K562 (cell line): Measurements from ENCODE around the gene FES. TPM values are rescaled to one million over a fixed set of nuclear protein-coding genes. Genes with fewer than 3 reads are reported as not detected.

Source experiments
- ATF6 ChIP-seq: sonication (generic); formaldehyde crosslinking; IDR thresholded peaks from 2 replicates; pipeline ENCODE4 v1.4.0; 2020; ENCODE audit warnings: mild to moderate bottlenecking, missing genetic modification reagents
- BACH1 ChIP-seq: fragments of 200-800 bp; sonication (Bioruptor generic); IDR thresholded peaks from 2 replicates; pipeline ENCODE4 v1.6.1; 2016; ENCODE audit warnings: missing genetic modification characterization, missing compliant biosample characterization
- BDP1 ChIP-seq: IDR thresholded peaks from 3 replicates; pipeline ENCODE4 v1.6.1; 2011; ENCODE audit not compliant: insufficient read length, insufficient read depth
- CC2D1A ChIP-seq: fragments of 450-650 bp; IDR thresholded peaks from 2 replicates; pipeline ENCODE4 v1.6.1; 2017; ENCODE audit warnings: mild to moderate bottlenecking
- CCNT2 ChIP-seq: IDR thresholded peaks from 2 replicates; pipeline ENCODE4 v1.6.1; 2011; ENCODE audit warnings: borderline replicate concordance, low read depth, mild to moderate bottlenecking, moderate library complexity, mixed read lengths, low read length; ENCODE audit not compliant: insufficient read length; ENCODE audit errors: extremely low read depth
- ELF2 ChIP-seq: fragments of 250-450 bp; sonication (Bioruptor Pico); IDR thresholded peaks from 2 replicates; pipeline ENCODE4 v1.5.0; 2021; ENCODE audit warnings: mild to moderate bottlenecking
- GATA2 ChIP-seq: sonication (generic); formaldehyde crosslinking; IDR thresholded peaks from 2 replicates; pipeline ENCODE4 v1.4.0; 2020; ENCODE audit warnings: mild to moderate bottlenecking, missing genetic modification reagents
- HMBOX1 ChIP-seq: sonication (generic); IDR thresholded peaks from 2 replicates; pipeline ENCODE4 v1.6.1; 2016
- KAT2B ChIP-seq: IDR thresholded peaks from one replicate; pipeline ENCODE4 v1.6.1; 2012; ENCODE audit warnings: low read depth, mild to moderate bottlenecking, control low read depth, inconsistent platforms, low read length, moderate library complexity
- KLF16 ChIP-seq: IDR thresholded peaks from 2 replicates; pipeline ENCODE4 v1.6.1; 2016; ENCODE audit warnings: antibody characterized with exemption
- MTA3 ChIP-seq: fragments of 450-650 bp; formaldehyde crosslinking; IDR thresholded peaks from 2 replicates; pipeline ENCODE4 v1.6.1; 2017; ENCODE audit warnings: mild to moderate bottlenecking, borderline replicate concordance
- NFE2 ChIP-seq: IDR thresholded peaks from 2 replicates; pipeline ENCODE4 v1.6.1; 2014; ENCODE audit warnings: antibody characterized with exemption, low read depth
- XRCC3 ChIP-seq: fragments of 450-650 bp; IDR thresholded peaks from 2 replicates; pipeline ENCODE4 v1.6.1; 2017; ENCODE audit warnings: mild to moderate bottlenecking, moderate library complexity
- ZBTB2 ChIP-seq: fragments of 450-650 bp; IDR thresholded peaks from 2 replicates; pipeline ENCODE4 v1.6.1; 2016; ENCODE audit warnings: antibody characterized with exemption
- ZBTB8A ChIP-seq: fragments of 450-650 bp; IDR thresholded peaks from 2 replicates; pipeline ENCODE4 v1.6.1; 2018; ENCODE audit warnings: mild to moderate bottlenecking, moderate library complexity; ENCODE audit not compliant: partially characterized antibody
- ZNF124 ChIP-seq: sonication (generic); formaldehyde crosslinking; IDR thresholded peaks from 2 replicates; pipeline ENCODE4 v1.8.1; 2022; ENCODE audit warnings: missing genetic modification reagents
- ZNF592 ChIP-seq: fragments of 450-650 bp; IDR thresholded peaks from 2 replicates; pipeline ENCODE4 v1.6.1; 2017; ENCODE audit warnings: antibody characterized with exemption, mild to moderate bottlenecking
- ZNF644 ChIP-seq: fragments of 200-800 bp; sonication (Bioruptor generic); IDR thresholded peaks from 2 replicates; pipeline ENCODE4 v1.6.1; 2016; ENCODE audit warnings: low read depth, missing genetic modification characterization, missing compliant biosample characterization
- ZNF696 ChIP-seq: fragments of 250-450 bp; sonication (Bioruptor Pico); conservative IDR thresholded peaks from 2 replicates; pipeline ENCODE4 v1.4.0; 2020; ENCODE audit warnings: mild to moderate bottlenecking, moderate library complexity
- ZSCAN29 ChIP-seq: fragments of 450-650 bp; IDR thresholded peaks from 2 replicates; pipeline ENCODE4 v1.6.1; 2017
- polyA plus RNA-seq, 8 experiments: library from polyadenylated mRNA; depleted of rRNA in 4 of 8; stranded (reverse) in 5 of 8; unstranded in 3 of 8; fragments of >200 nt; fragmentation: Nextera tagmentation in 2 of 8; fragmentation: Illumina TruSeq in 1 of 8; extraction: Ambion mirVana in 2 of 8; extraction: Trizol in 1 of 8; gene quantifications; 2 replicates each; pipeline versions ENCODE4 v1.2.1 to v1.2.3, GENCODE V29; 2011 to 2014; ENCODE audit warnings: inconsistent platforms in 1 of 8, missing spikeins in 1 of 8
- total RNA-seq, 7 experiments: library from RNA; depleted of rRNA in 6 of 7; stranded (reverse); fragments of >200 nt in 6 of 7; fragmentation: Illumina TruSeq in 2 of 7; extraction: Trizol in 2 of 7; gene quantifications; 2 replicates each; pipeline versions ENCODE4 v1.2.1 to v1.2.3, GENCODE V29; 2011 to 2021; ENCODE audit warnings: low replicate concordance in 1 of 7
- TF ChIP-seq, protein P1 (sequence below): fragments of 250-450 bp; sonication (Bioruptor Pico); IDR thresholded peaks from 2 replicates; pipeline ENCODE4 v1.5.0; 2020; ENCODE audit warnings: mild to moderate bottlenecking

FES gene
- total and polyA plus RNA-seq, 9 of the 15 experiments (the other 6 are each of a cell fraction or from before 2014, with no cell fraction given) = 0.38 to 2.6 (median 0.82) TPM

GRCh38 chr15:90840954-90841353, 43.4 kb upstream of the FES start (continued):
- TF ChIP-seq, protein P1, sequence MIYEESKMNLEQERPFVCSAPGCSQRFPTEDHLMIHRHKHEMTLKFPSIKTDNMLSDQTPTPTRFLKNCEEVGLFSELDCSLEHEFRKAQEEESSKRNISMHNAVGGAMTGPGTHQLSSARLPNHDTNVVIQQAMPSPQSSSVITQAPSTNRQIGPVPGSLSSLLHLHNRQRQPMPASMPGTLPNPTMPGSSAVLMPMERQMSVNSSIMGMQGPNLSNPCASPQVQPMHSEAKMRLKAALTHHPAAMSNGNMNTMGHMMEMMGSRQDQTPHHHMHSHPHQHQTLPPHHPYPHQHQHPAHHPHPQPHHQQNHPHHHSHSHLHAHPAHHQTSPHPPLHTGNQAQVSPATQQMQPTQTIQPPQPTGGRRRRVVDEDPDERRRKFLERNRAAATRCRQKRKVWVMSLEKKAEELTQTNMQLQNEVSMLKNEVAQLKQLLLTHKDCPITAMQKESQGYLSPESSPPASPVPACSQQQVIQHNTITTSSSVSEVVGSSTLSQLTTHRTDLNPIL = no peak
- TF ChIP-seq XRCC3 = no peak
- 0 out of 2 replicates have a peak, but pooled peaks have one; percentile 51 for TF ChIP-seq CC2D1A
- no peak for TF ChIP-seq ZSCAN29
- TF ChIP-seq CCNT2 = peak; percentile 94
- no peak for TF ChIP-seq ZBTB2
- TF ChIP-seq ZNF124 = no peak
- TF ChIP-seq KAT2B = no peak
- no peak for TF ChIP-seq BDP1
- TF ChIP-seq MTA3 = peak; percentile 89; the same call in 1 of the 2 replicates
- TF ChIP-seq ZNF592 = peak; percentile 89; the same call in 1 of the 2 replicates
- peak; percentile 100 for TF ChIP-seq HMBOX1
- TF ChIP-seq NFE2 = peak; percentile 95
- TF ChIP-seq KLF16 = peak; percentile 93
- TF ChIP-seq BACH1 (tag) = peak; percentile 53; the same call in 1 of the 2 replicates
- no peak for TF ChIP-seq ELF2 (CRISPR knock-in tag)
- no peak for TF ChIP-seq ATF6 (CRISPR knock-in tag)
- TF ChIP-seq ZBTB8A = no peak
- peak; percentile 92; the same call in 1 of the 2 replicates for TF ChIP-seq ZNF644 (tag)
- TF ChIP-seq GATA2 (CRISPR knock-in tag) = peak; percentile 88
- TF ChIP-seq ZNF696 (CRISPR knock-in tag) = no peak
